H1 (cell line): ENCODE results near the gene AMPH. TPM values are rescaled to one million over a fixed set of nuclear protein-coding genes. Genes with fewer than 3 reads are reported as not detected.

Source experiments
- CTCF ChIA-PET: fragments of 300-600 bp; sonication (Branson Sonifier 250); formaldehyde crosslinking; loops from one replicate; lab custom pipeline; 2021; ENCODE audit not compliant: partially characterized antibody; lab: Charles Lee
- POLR2A ChIA-PET: fragments of 300-600 bp; sonication (Branson Sonifier 250); formaldehyde crosslinking; loops from one replicate; lab custom pipeline; 2021; ENCODE audit warnings: inconsistent platforms; ENCODE audit not compliant: partially characterized antibody; lab: Charles Lee
- DNase-seq, 2 experiments: peaks; one replicate each; pipeline versions ENCODE4 v3.0.0 to v3.0.0-alpha.2; 2010 to 2022; ENCODE audit warnings: low spot score in 2 of 2, low read depth in 1 of 2, mixed read lengths in 1 of 2
- FAIRE-seq: peaks from 2 replicates; lab custom pipeline; 2011; peaks lifted over from hg19 to GRCh38; lab: Jason Lieb, UNC
- H2AFZ ChIP-seq: 2 replicates; pipeline ENCODE4 v1.8.1; 2012; ENCODE audit warnings: low read length, inconsistent platforms
- H2AK5ac ChIP-seq: 2 replicates; pipeline ENCODE4 v1.6.1; 2013; ENCODE audit warnings: low read depth, low read length
- H2BK120ac ChIP-seq: replicated peaks from 2 replicates; pipeline ENCODE3; 2013; ENCODE audit warnings: low read depth, low read length, inconsistent platforms
- H2BK12ac ChIP-seq: 2 replicates; pipeline ENCODE4 v1.6.1; 2013; ENCODE audit warnings: low read depth, low read length
- H2BK15ac ChIP-seq: 2 replicates; pipeline ENCODE4 v1.6.1; 2013; ENCODE audit warnings: low read length
- H2BK20ac ChIP-seq: 2 replicates; pipeline ENCODE4 v1.6.1; 2013; ENCODE audit warnings: low read length
- H2BK5ac ChIP-seq: 2 replicates; pipeline ENCODE4 v1.6.1; 2013; ENCODE audit warnings: low read depth, low read length
- H3K14ac ChIP-seq: 2 replicates; pipeline ENCODE4 v1.6.1; 2013; ENCODE audit warnings: inconsistent platforms; ENCODE audit not compliant: insufficient read length
- H3K18ac ChIP-seq: 2 replicates; pipeline ENCODE4 v1.6.1; 2013; ENCODE audit warnings: low read length; ENCODE audit errors: extremely low read depth
- H3K23ac ChIP-seq: 2 replicates; pipeline ENCODE4 v1.6.1; 2013; ENCODE audit warnings: inconsistent platforms; ENCODE audit not compliant: insufficient read length
- H3K23me2 ChIP-seq: 2 replicates; pipeline ENCODE4 v1.6.1; 2013; ENCODE audit warnings: low read depth, low read length
- H3K27ac ChIP-seq: 2 replicates; pipeline ENCODE4 v1.6.1; 2011; ENCODE audit warnings: low read depth, low read length, inconsistent platforms
- H3K27me3 ChIP-seq, 4 experiments: replicated peaks in 1 of 4; 1 replicate in 1 of 4; 2 replicates in 3 of 4; pipeline versions ENCODE4 v1.6.1 to v1.8.1; 2011 to 2013; ENCODE audit warnings: low read length in 3 of 4, mild to moderate bottlenecking in 3 of 4, inconsistent platforms in 2 of 4, mixed read lengths in 2 of 4, moderate library complexity in 1 of 4; ENCODE audit not compliant: control insufficient read depth in 3 of 4, insufficient read depth in 3 of 4; ENCODE audit errors: extremely low read depth in 1 of 4
- H3K36me3 ChIP-seq, 4 experiments: 2 replicates each; pipeline versions ENCODE4 v1.6.1 to v1.8.1; 2011 to 2013; ENCODE audit warnings: mild to moderate bottlenecking in 4 of 4, low read length in 3 of 4, moderate library complexity in 2 of 4, control low read depth in 1 of 4, inconsistent platforms in 1 of 4; ENCODE audit not compliant: insufficient read depth in 4 of 4, control insufficient read depth in 2 of 4
- H3K4ac ChIP-seq: replicated peaks from 2 replicates; pipeline ENCODE3; 2013; ENCODE audit warnings: low read length, low read depth, mixed read lengths, inconsistent platforms; ENCODE audit not compliant: insufficient read length
- H3K4me1 ChIP-seq, 4 experiments: replicated peaks in 1 of 4; 1 replicate in 1 of 4; 2 replicates in 3 of 4; pipeline versions ENCODE4 v1.6.1 to v1.8.1; 2011 to 2013; ENCODE audit warnings: low read length in 3 of 4, inconsistent platforms in 2 of 4, mixed read lengths in 1 of 4; ENCODE audit not compliant: insufficient read depth in 4 of 4, control insufficient read depth in 3 of 4
- H3K4me2 ChIP-seq, 2 experiments: 2 replicates each; pipeline versions ENCODE4 v1.6.1 to v1.8.1; 2011 to 2013; ENCODE audit warnings: low read depth in 2 of 2, low read length in 2 of 2, control low read depth in 1 of 2, inconsistent platforms in 1 of 2, mild to moderate bottlenecking in 1 of 2; ENCODE audit not compliant: insufficient read depth in 1 of 2
- H3K4me3 ChIP-seq, 4 experiments: fragments of 200-600, 300-600 bp in 1 of 4; sonication (generic), shearing (Covaris generic), sonication (Bioruptor Twin) in 1 of 4; 2 replicates each; pipeline versions ENCODE4 v1.5.1 to v1.8.1; 2011 to 2016; ENCODE audit warnings: low read length in 4 of 4, low read depth in 3 of 4, control low read depth in 2 of 4, inconsistent platforms in 2 of 4, mild to moderate bottlenecking in 2 of 4, mixed read lengths in 1 of 4, moderate library complexity in 1 of 4; ENCODE audit not compliant: insufficient read depth in 2 of 4; ENCODE audit errors: extremely low read depth in 1 of 4
- H3K56ac ChIP-seq: replicated peaks from 2 replicates; pipeline ENCODE3; 2013; ENCODE audit warnings: low read depth, mild to moderate bottlenecking, mixed read lengths, low read length, inconsistent platforms; ENCODE audit not compliant: insufficient read length
- H3K79me1 ChIP-seq: 2 replicates; pipeline ENCODE4 v1.6.1; 2013; ENCODE audit warnings: low read depth, low read length, control low read depth
- H3K79me2 ChIP-seq, 2 experiments: 2 replicates each; pipeline versions ENCODE4 v1.6.1 to v1.8.1; 2012 to 2013; ENCODE audit warnings: low read length in 2 of 2, mild to moderate bottlenecking in 2 of 2, inconsistent platforms in 1 of 2; ENCODE audit not compliant: insufficient read depth in 2 of 2, control insufficient read depth in 1 of 2
- H3K9ac ChIP-seq, 4 experiments: replicated peaks in 1 of 4; 1 replicate in 1 of 4; 2 replicates in 3 of 4; pipeline versions ENCODE4 v1.6.1 to v1.8.1; 2011 to 2013; ENCODE audit warnings: low read depth in 3 of 4, low read length in 3 of 4, control low read depth in 2 of 4, mild to moderate bottlenecking in 2 of 4, moderate library complexity in 2 of 4, inconsistent platforms in 1 of 4; ENCODE audit errors: extremely low read depth in 1 of 4
- H3K9me3 ChIP-seq, 2 experiments: 2 replicates each; pipeline versions ENCODE4 v1.6.1 to v1.8.1; 2012 to 2013; ENCODE audit warnings: mild to moderate bottlenecking in 2 of 2, moderate library complexity in 2 of 2, control low read depth in 1 of 2, inconsistent platforms in 1 of 2, low read depth in 1 of 2, low read length in 1 of 2, mixed read lengths in 1 of 2; ENCODE audit not compliant: insufficient read depth in 2 of 2
- H4K20me1 ChIP-seq, 2 experiments: replicated peaks in 1 of 2; 2 replicates each; pipeline versions ENCODE3 to v1.8.1; 2011 to 2013; ENCODE audit warnings: inconsistent platforms in 2 of 2, low read length in 2 of 2, mild to moderate bottlenecking in 1 of 2; ENCODE audit not compliant: insufficient read depth in 2 of 2, control insufficient read depth in 1 of 2
- H4K5ac ChIP-seq: 2 replicates; pipeline ENCODE4 v1.6.1; 2013; ENCODE audit warnings: low read length, low read depth, mixed read lengths, inconsistent platforms; ENCODE audit not compliant: insufficient read length
- H4K8ac ChIP-seq: 2 replicates; pipeline ENCODE4 v1.8.0; 2013; ENCODE audit warnings: mild to moderate bottlenecking, moderate library complexity, low read length, inconsistent platforms; ENCODE audit not compliant: insufficient read depth; ENCODE audit errors: extremely low read depth
- H4K91ac ChIP-seq: replicated peaks from 2 replicates; pipeline ENCODE3; 2013; ENCODE audit warnings: low read length, mixed read lengths, inconsistent platforms; ENCODE audit not compliant: insufficient read length
- CEBPB ChIP-seq: IDR thresholded peaks from 2 replicates; pipeline ENCODE4 v1.6.1; 2012; ENCODE audit warnings: low read depth, low read length
- CHD1 ChIP-seq: IDR thresholded peaks from 2 replicates; pipeline ENCODE4 v1.6.1; 2012; ENCODE audit warnings: low read depth, low read length, improper control_type of control experiment
- CREB1 ChIP-seq: IDR thresholded peaks from 2 replicates; pipeline ENCODE4 v1.6.1; 2012; ENCODE audit warnings: inconsistent platforms
- EZH2 ChIP-seq: fragments of 200-600 bp; sonication (generic); IDR thresholded peaks from 2 replicates; pipeline ENCODE4 v1.7.1; 2012; ENCODE audit warnings: low read depth, mild to moderate bottlenecking, moderate library complexity, low read length, inconsistent platforms; ENCODE audit not compliant: severe bottlenecking
- HDAC6 ChIP-seq: IDR thresholded peaks from one replicate; pipeline ENCODE4 v1.7.1; 2012; ENCODE audit warnings: low read depth, mild to moderate bottlenecking, inconsistent platforms, low read length, moderate library complexity
- KDM5A ChIP-seq: fragments of 200-600 bp; IDR thresholded peaks from 2 replicates; pipeline ENCODE4 v1.7.1; 2012; ENCODE audit warnings: mild to moderate bottlenecking, low read length, inconsistent platforms, mixed read lengths
- POLR2AphosphoS5 ChIP-seq: IDR thresholded peaks from 2 replicates; pipeline ENCODE4 v1.6.1; 2011; ENCODE audit warnings: low read depth, low read length
- SP2 ChIP-seq: IDR thresholded peaks from 2 replicates; pipeline ENCODE4 v1.6.1; 2012; ENCODE audit warnings: mild to moderate bottlenecking, low read length, inconsistent platforms
- SRF ChIP-seq: IDR thresholded peaks from 2 replicates; pipeline ENCODE4 v1.6.1; 2011; ENCODE audit warnings: mild to moderate bottlenecking, low read depth, low read length, moderate library complexity
- TAF7 ChIP-seq: optimal IDR thresholded peaks from 2 replicates; pipeline ENCODE3; 2011; ENCODE audit warnings: low read depth, mild to moderate bottlenecking, inconsistent platforms, low read length, moderate library complexity, borderline replicate concordance
- TCF12 ChIP-seq: IDR thresholded peaks from 2 replicates; pipeline ENCODE4 v1.6.1; 2011; ENCODE audit warnings: low read depth, mild to moderate bottlenecking, low read length
- TEAD4 ChIP-seq: IDR thresholded peaks from 2 replicates; pipeline ENCODE4 v1.6.1; 2012; ENCODE audit warnings: low read depth, low read length, inconsistent platforms, mixed read lengths
- USF2 ChIP-seq: IDR thresholded peaks from 2 replicates; pipeline ENCODE4 v1.6.1; 2011; ENCODE audit warnings: low read length, improper control_type of control experiment
- ZNF274 ChIP-seq: IDR thresholded peaks from 2 replicates; pipeline ENCODE4 v1.7.0; 2012; ENCODE audit warnings: low read length, borderline replicate concordance; ENCODE audit errors: extremely low read depth
- WGBS, 2 experiments: shearing (Covaris generic) in 1 of 2; methylation state at CpG; one replicate each; pipeline versions ENCODE4 v1.1.6 to v1.1.7; 2013 to 2015; ENCODE audit warnings: low lambda C conversion rate in 2 of 2, mixed read lengths in 2 of 2, inconsistent platforms in 1 of 2, low coverage in 1 of 2, missing lambda C conversion rate in 1 of 2; ENCODE audit not compliant: insufficient replicate concordance in 2 of 2, insufficient coverage in 1 of 2, insufficient read length in 1 of 2; ENCODE audit errors: extremely low coverage in 1 of 2, missing lambda C conversion rate in 1 of 2; 5-methylcytosine and 5-hydroxymethylcytosine counted together
- polyA plus RNA-seq, 7 experiments: library from polyadenylated mRNA; depleted of rRNA in 3 of 7; stranded (reverse) in 5 of 7; unstranded in 2 of 7; fragments of >200 nt in 5 of 7; fragments of 200-250 nt in 2 of 7; gene quantifications; 1 replicate in 5 of 7; 2 replicates in 1 of 7; 4 replicates in 1 of 7; pipeline versions ENCODE4 v1.2.1 to v1.2.3, GENCODE V29; 2011 to 2013; ENCODE audit warnings: missing spikeins in 2 of 7, mixed read lengths in 2 of 7
- total RNA-seq: library from RNA; stranded (reverse); fragmentation: NEBNext Ultra II Directional; extraction: Animal tissue kit (Norgen Biotek cat#: 25700); gene quantifications from 2 replicates; pipeline ENCODE4 v1.2.1, GENCODE V29; 2021

Gene AMPH
- total and polyA plus RNA-seq, 2 of the 8 experiments (the other 6 are each of a cell fraction or from before 2014, with no cell fraction given), result 7.3 to 12.2 TPM

- no peak overlapping the region for H3K14ac ChIP-seq
- no peak overlapping the region for H3K4me3 ChIP-seq
- no peak overlapping the region for H2BK120ac ChIP-seq
- no peak overlapping the region for H3K18ac ChIP-seq
- H4K5ac ChIP-seq, result no peak overlapping the region
- CTCF ChIA-PET, result interaction anchor here (1.3 kb wide), 1 partner anchor 12 kb away, joined by 3 read pairs; no protein-coding TSS in a partner anchor
- no peak overlapping the region for H3K9ac ChIP-seq
- no peaks in the 10 kb centered on the region for H3K36me3 ChIP-seq
- no peak overlapping the region for H3K27ac ChIP-seq
- no peak overlapping the region for H2AFZ ChIP-seq
- H3K56ac ChIP-seq, result no peak overlapping the region
- H3K23ac ChIP-seq, result no peak overlapping the region
- no peaks in the 10 kb centered on the region for H3K9me3 ChIP-seq
- DNase-seq (no peak), FAIRE-seq (no peak)
- H3K4me2 ChIP-seq, result no peak overlapping the region
- no peak overlapping the region for H2BK12ac ChIP-seq
- no peaks in the 10 kb centered on the region for H3K23me2 ChIP-seq
- POLR2A ChIA-PET, result no interaction called here
- H3K27me3 ChIP-seq, result no peaks in the 10 kb centered on the region
- no peaks in the 10 kb centered on the region for H3K79me1 ChIP-seq
- no peak overlapping the region for H2AK5ac ChIP-seq
- no peaks in the 10 kb centered on the region for H4K20me1 ChIP-seq
- H2BK15ac ChIP-seq, result no peak overlapping the region
- WGBS, 2 experiments, result 88% methylated on average over 7 of the region's 7 CpGs; no CpG with 5 or more reads in 1 of the 2 experiments
- H2BK5ac ChIP-seq, result no peak overlapping the region
- no peak overlapping the region for H2BK20ac ChIP-seq
- no peaks in the 10 kb centered on the region for H3K79me2 ChIP-seq
- H3K4me1 ChIP-seq, result no peaks in the 10 kb centered on the region
- H3K4ac ChIP-seq, result no peak overlapping the region
- no peak overlapping the region for H4K91ac ChIP-seq
- no peak overlapping the region; the same call in 1 of the 2 replicates for H4K8ac ChIP-seq
- TF ChIP-seq ZNF274 (no peak), TCF12 (no peak), KDM5A (no peak), EZH2 (no peak), CHD1 (no peak), USF2 (no peak), CEBPB (no peak), TEAD4 (no peak), CREB1 (no peak), SP2 (no peak), POLR2AphosphoS5 (no peak), TAF7 (no peak), HDAC6 (no peak), SRF (no peak)
Observed at GRCh38 chr7:38558761-38559345, 72.3 kb downstream of the AMPH start.
